Dedifferentiated amniotic fluid mesenchymal stem cell (primary cell): Measurements from ENCODE around the gene DAD1.
"Not testable (repeated sequence)": the region's sequence is repeated elsewhere in the genome, so short reads cannot be mapped to it uniquely, and the experiment has no call there.

Experiments
- DNase-seq: peaks from one replicate; pipeline ENCODE4 v3.0.0-alpha.2; 2016; ENCODE audit errors: extremely low spot score

DAD1 gene

DNA sequence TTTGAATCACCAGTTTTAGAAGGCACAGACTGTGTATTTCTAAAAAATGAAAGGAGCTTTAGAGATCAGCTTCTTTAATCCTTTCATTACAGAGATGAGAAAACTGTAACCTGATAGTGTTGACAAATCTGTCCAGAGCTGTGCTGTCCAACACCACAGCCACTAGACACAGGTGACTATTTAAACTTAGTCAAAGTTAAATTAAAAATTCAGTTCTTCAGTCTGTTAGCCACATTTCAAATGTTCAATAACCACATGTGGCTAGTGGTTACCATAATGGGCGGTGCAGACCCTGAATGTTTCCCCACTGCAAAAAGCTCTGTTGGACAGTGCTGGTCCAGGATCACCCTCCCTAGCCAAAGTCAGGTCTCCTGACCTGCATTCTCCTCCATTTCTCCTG is 21.6 kb downstream of the DAD1 start:
- DNase-seq, result no peak

DNA sequence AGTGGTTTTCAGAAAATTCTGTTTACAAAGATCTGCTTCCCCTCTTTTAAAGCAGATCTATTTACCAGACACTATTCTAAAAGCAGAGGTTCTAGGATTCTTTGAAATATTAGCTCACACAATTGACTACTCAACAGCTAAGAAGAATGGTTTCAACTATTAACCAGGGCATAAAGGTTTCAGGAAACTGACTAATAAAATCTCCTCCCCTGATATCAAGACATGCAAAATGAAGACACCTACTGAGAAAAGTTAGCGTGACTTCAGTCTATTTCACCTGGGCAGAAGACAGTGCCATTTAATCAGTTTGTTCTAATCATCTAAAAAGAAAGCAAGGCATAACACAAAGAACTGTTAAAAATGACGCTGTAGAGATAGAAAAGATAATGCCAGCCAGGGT is 22.2 kb downstream of the DAD1 start:
- no peak for DNase-seq

DNA sequence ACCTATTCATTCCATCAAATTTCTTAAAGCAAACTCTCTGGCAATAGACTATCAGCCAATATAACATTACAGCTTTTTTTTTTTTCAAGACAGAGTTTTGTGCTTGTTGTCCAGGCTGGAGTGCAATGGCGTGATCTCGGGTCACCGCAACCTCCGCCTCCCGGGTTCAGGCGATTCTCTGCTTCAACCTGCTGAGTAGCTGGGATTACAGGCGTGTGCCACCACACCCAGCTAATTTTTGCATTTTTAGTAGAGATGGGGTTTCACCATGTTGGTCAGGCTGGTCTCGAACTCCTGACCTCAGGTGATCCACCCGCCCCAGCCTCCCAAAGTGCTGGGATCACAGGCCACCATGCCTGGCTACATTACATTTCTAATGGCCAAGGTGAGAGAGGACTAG is 22.8 kb downstream of the DAD1 start:
- not testable (repeated sequence) for DNase-seq

DNA sequence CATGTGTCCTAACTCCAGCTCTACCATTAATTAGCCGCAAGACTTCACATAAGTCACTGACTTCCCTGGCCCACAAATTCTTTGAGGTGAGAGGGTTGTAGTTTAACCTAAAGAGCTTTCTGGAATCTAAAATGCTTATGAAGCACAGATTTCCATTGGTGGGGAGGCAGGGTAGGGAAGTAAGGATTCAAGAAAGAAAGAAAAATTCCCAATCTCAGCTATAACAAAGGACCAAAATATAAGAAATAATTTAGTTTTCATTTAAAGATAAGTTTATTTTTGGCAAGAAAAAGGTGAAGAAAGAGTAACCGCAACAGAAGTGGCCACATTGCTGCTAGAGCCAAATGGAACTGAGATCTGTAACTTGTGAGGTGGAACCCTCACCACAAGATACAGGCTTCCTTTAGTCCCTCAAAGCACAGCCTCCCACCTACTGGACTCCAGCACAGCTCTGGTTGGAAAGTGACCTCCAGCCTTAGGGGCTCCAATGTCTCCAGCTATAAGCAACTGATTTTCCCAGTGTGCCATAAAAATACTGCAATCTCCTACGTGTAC is 23.6 kb downstream of the DAD1 start:
- DNase-seq, result no peak

DNA sequence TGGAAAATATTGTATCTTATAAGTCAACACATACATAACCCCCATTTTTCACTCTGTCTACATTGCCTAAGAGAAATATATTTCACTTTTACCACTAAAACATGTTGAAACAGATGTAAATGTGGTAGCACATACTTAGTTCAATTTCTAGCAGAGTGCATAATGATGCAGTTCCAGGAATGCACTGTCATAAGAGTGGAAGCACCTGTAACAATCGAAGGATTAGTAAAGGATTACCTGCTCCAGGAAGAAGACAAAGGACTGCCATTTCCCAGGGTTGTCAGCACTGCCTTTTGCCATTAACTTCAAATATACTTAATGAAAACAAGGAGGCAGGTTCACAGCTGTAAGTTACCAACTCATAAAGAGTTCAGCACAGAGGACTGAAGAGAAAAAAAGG is 24.6 kb downstream of the DAD1 start:
- DNase-seq, result no peak

DNA sequence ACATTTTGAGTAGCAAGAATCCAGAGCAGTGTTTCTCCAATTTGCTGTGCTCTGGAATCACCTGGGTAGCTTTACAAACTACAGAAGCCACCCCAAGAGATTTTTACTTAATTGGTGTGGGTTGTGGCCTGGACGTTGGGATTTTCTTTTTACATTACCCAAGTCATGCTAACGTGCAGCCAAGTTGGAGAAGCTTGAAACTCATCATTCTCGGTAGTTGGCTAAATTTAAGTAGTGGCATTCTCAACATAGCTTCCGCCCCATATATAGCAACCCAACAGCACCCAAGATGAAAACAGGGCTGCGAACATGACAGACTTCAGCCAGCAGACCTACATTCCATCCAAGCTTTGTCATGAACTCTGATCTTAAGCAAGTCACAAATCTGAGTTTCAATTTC is 25.0 kb downstream of the DAD1 start:
- no peak for DNase-seq

DNA sequence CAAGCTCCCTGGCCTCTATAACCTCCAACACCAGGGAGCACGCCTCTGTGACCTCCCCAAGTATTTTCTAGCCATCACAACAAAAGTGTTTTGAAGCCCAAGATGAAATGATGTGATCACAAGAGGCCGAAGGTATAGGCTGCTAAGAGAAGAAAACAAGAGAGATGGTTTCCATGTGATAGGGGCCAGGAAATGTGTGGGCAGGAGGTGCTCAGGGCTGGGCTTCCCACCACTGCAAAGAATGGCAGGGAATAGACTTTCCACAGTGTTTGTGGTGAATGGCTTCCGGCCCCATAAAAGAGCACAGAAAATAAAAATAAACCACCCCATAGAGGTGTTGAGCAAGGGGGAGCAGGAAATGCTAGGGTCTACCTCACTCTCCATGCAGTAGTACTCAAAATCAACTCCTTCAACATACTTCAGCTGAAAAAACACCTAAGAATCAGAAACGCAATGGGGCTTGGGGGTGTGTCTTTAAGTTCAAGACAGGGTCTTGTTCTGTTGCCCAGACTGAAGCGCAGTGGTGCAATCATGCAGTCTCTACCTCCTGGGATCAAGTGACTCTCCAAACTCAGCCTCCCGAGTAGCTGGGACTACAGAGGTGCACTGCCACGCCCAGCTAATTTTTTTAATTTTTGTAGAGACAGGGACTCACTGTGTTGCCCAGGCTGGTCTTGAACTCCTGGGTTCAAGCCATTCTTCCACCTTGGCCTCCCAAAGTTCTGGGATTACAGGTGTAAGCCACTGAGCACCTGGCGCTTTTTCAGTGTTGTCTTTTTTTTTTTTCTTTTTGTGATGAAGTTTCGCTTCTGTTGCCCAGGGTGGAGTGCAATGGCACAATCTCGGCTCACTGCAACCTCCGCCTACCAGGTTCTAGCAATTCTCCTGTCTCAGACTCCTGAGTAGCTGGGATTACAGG is 27.1 kb downstream of the DAD1 start:
- DNase-seq, result no peak

DNA sequence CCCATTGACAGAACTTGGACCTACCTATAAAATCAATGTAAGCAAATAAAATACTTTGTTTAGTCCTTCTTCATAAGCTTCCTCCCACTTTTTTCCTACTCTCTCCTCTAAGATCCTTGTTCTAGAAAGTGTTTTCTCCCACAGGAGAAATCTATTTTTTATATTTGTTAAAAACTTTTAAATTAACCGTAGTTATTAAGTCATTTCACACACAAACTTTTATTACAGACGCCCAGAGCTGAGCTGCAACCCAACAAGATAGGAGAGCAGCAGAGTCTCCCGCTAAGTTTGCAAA is 27.7 kb downstream of the DAD1 start:
- no peak for DNase-seq

DNA sequence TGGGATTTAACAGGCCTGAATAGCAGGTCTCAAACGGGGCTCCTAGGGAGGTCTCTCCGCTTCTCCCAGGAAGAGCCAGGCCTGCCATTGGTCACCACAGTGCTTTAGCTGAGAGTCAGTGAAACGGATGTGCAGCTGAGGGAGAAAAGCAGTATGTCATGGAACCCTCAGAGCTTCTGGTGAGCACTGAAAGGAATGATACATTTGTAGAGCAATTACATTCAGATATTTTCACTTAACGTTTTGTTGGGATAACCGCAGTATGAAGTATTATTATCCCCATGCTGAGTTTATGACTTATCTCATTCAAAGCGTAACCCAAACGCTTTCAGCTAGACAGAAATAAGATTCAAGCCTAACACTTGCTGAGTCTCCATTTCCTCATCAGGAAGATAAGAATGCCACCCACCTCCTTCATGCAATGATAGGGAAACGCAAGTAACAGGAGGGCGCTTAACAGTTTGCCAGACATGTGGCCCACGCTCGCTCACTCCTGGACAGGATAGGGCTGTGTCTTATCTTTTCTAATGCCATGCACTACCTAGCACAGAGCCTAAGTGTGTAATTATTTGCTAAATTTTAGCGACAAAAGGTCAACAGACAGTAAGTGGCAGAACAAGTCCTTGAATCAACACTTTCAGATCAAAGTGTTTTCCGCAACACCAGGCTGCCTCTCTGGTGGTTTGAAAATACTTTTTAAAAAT is 28.2 kb downstream of the DAD1 start:
- no peak for DNase-seq

DNA sequence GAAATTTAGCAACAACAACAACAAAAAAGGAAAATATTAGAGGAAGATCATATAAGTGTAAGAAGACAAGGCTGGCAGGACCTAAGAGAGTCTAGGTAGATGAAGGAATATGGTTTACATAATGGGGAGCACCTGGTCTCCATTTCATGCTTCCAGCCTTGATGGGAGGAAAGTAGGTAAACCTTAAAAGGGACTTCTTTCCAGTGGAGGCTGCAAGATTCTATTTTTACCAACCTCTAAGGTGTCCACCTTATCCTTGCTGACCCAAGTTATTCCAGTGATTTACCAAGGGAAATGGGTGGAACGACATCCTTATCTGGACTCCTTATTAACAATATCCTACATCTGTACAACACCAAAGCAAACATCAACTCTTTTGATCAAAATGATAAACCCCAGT is 30.0 kb downstream of the DAD1 start:
- no peak for DNase-seq

DNA sequence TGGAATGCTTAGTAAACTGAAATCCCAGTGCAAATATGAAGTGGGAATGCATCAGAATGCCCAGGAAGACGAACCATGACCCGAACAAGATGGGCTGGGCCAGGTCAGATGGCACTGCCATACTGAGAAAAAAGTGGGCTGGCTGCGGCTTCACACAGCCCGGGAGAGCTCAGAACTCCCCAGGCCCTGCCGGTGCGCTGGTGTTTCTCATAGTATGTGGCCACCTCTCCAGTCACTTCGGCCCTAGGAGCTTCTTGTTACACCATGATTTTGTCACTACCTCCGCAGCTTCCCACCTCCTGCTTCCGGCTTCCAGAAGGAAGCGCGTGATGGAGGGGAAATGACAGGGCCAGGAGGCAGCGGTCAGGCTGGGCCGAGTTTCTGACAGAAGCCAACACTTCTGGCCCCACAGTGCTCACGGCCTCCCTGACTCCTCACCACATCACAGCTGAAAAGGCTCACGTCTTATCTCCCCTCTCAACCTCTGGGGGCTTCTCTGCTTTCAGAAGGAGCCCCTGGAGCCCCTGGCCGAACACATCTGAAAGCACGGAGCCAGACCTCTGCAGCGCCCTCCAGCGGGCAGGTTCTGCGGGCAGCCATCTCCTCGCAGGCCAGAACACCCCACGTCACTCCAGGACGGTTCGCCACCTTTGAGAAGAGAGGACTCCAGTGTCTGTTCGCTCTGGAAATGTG is 30.7 kb downstream of the DAD1 start:
- DNase-seq, result no peak

DNA sequence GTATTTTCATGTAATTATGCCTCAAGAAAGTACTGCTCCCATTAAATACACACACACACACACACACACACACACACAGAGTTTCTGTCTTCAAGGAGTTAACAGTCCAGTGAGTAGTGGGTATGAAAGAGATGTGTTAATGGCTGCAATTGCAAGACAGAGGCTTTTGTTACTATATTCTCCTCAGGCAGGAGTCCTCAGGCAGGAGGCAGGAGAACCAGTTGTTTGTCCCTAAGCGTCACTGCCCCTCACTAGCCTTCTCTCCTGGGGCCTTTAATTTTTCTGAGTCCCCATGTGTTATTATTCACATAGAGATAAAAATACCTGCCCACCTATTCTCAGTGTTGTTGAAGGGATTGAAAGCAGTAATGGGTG is 31.2 kb downstream of the DAD1 start:
- DNase-seq, result no peak

DNA sequence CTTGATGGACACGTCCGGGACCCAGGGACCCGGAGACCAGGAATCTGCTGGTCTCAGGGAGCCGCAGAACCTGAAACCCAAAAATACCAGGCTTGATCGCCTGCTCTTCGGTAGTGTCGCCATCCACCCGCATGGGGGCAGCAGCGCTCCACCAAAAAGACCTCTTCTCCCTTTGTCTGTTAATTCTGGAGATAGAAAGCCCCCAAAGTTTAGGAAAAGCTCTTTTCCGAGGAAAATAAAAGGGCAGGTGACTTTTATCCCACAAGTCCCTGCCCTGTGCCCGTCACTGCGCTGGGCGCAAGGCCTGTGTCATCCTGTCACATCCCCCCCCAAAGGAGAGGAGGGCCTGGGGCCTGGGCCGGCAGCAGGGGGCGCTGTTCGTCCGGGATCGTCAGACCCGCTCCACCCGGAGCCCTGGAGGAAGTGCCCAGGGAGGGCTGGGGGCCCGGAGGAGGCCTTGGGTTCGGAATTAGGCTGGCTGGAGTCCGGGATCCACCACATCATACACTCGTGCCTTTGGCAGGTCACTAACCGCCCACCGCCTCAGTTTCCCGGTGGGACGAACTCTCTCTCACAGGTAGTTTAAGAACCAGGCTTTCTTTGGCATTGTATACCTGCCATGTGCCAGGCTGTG is 31.9 kb downstream of the DAD1 start:
- peak; percentile 72 for DNase-seq

DNA sequence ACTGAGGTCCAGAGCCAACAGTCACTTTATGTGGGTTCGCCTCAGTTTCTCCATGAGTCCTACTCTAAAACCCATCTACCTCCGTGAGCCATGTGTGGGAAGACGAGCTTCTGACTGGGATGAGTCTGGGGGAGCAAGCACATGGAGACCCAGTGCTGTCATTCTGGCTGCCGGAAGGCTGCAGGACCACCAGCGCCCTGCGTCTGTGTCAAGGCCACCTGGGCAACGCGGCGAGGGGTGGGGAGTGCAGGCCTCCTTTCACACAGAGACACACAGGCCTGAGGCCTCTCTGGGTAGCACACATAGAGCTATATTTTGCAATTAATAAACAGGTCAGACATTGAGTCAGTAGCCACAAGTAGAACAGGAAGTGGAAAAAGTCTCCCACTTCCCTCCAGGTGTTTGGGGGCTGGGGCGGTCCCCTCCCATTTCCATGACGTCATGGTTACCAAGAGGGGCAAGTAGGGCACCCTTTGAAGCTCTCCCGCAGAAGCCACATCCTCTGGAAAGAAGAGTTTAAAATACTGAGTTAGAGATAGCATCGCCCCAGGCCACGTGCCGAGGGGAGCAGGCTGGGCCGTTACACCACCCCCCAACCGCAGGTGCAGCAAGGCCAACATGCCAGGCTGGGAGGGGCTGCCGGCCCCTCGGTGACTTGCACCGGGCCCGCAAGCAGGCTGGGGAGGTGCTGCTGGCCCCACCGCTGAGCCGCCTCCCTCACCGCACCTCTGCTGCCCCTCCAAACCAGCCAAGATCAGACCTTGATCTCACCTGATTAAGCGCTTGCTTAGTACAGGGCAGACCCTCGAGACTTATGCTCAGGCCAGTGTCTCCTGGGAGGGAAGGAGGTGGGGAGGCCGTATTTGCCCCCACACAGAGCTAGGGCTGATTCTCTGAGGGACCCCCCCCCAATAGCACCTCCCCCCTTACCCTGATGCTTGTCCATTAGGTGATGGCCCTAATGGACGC is 32.7 kb downstream of the DAD1 start:
- DNase-seq, result no peak

DNA sequence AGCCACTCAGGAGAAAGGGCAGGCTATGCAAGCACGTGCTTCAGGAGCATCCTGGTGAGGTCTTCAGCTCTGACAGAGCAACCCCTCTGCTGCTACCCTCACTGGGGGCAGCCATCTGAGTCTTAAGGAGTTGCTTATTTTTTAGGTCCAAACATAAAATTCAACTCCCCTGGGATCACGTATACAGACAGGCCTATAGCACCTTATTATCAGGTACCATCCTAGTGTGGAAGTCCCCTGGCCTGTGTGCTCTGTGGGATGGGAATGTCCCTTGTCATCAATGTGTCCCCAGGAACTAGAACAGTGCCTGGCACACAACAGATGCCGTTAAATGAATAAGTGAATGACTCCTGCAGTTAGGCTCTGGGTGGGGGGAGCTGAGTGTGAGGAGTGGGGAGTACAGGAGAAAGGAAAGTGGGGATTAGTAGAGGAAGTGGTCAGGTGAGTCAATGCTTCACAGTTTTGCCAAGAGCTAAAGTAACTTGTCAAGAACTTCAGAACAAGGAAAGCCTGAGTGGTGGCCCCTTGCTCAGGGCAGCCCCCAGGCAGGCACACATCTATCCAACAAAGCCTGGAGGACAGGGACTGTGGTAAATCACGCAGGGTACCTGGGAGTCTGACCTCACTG is 33.5 kb downstream of the DAD1 start:
- DNase-seq, result no peak

DNA sequence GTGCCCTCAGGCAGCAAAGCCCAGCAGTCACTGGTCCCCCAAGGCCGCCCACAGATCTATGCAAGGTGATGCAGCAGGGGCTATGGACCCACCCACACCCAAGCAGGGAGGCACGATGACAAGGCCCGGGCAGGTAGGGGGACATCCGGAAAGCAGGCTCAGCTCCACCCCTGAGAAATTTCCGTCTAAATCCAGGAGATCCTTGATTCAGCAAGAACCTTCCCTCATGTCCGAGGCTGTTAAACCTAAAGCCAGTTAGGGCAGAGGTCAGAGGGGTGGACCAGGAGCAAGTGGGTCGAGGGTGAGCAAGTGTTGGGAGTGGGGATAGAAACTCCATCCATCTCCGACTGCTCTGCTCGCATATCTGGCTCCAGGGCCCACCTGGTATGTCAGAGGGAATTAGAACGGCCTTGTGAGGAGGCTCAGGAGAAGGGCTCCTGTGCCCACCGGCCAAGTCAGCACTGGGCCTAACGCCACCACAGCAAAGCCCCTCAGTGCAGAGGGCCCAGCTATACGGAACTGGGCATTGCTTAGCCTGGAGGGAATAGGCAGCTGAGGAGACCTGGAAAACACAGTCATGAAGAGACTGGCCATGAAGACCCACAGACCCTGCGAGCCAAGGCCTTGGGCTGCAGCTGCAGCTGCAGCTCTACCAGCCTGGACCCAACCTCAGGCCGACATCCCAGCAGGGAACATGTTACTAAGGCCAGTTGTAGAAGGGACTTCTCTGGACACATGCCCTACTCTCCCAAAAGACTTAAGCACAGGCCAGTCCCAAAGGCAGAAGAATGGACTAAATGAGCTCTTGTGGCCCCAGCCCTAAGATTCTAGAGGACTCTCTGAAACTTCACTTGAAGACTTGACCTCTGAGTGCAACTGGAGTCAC is 34.3 kb downstream of the DAD1 start:
- DNase-seq, result no peak

DNA sequence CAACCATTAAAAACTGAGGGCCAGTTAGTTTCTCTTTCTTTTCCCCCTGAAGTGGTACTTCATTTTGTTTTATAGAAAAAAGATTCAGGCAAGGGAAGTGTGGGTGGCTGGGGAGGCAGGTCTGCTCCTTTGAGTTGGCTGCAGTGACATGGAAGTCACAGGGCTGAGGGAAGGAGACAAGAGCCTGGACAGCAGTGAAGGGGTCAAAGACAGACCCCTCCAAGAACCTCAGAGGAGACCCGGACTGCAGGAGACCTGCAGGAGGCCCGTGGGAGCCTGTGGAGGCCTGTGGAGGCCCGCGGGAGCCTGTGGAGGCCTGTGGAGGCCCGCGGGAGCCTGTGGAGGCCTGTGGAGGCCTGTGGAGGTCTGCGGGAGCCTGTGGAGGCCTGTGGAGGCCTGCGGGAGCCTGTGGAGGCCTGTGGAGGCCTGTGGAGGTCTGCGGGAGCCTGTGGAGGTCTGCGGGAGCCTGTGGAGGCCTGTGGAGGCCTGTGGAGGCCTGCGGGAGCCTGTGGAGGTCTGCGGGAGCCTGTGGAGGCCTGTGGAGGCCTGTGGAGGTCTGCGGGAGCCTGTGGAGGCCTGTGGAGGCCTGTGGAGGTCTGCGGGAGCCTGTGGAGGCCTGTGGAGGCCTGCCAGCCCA is 35.0 kb downstream of the DAD1 start:
- not testable (repeated sequence) for DNase-seq

DNA sequence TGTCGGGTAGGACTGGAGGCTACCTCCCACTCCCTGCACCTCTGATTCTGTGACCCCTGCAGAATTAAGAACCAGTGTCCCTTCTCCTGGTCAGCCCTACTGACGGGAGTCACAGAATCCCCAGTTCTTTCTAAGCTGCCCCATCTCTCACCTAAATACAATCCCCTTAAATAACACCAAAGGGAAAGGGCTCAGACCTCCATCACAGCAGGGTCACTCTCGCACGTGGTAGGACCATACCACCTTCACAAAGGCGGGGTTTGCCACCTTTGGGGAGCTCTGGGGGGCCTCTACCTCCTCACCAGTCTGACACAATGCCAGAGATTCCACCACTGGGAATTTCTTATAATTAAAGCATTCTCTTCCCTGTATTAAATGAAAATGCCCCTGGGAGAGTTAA is 35.6 kb downstream of the DAD1 start:
- DNase-seq, result no peak

DNA sequence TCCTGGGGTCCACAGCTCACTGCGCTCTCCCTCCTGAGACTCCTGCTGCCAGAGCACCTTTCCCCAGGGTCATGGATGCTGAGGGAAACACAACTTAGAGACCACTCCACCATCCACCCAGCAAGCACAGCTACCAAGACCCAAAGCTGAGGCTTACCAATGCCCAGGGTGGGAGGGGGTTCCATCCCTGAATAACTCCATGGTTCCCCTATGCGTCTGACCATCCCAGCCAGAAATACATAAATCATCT is 36.3 kb downstream of the DAD1 start:
- no peak for DNase-seq
